H1 (cell line): ENCODE results near the gene AGRP. TPM values are rescaled to one million over a fixed set of nuclear protein-coding genes. Genes with fewer than 3 reads are reported as not detected.

Experiments
- CTCF ChIA-PET: fragments of 300-600 bp; sonication (Branson Sonifier 250); formaldehyde crosslinking; loops from one replicate; lab custom pipeline; 2021; ENCODE audit not compliant: partially characterized antibody; lab: Charles Lee
- POLR2A ChIA-PET: fragments of 300-600 bp; sonication (Branson Sonifier 250); formaldehyde crosslinking; loops from one replicate; lab custom pipeline; 2021; ENCODE audit warnings: inconsistent platforms; ENCODE audit not compliant: partially characterized antibody; lab: Charles Lee
- DNase-seq, 2 experiments: peaks; one replicate each; pipeline versions ENCODE4 v3.0.0 to v3.0.0-alpha.2; 2010 to 2022; ENCODE audit warnings: low spot score in 2 of 2, low read depth in 1 of 2, mixed read lengths in 1 of 2
- FAIRE-seq: peaks from 2 replicates; lab custom pipeline; 2011; peaks lifted over from hg19 to GRCh38; lab: Jason Lieb, UNC
- H2AFZ ChIP-seq: 2 replicates; pipeline ENCODE4 v1.8.1; 2012; ENCODE audit warnings: low read length, inconsistent platforms
- H2AK5ac ChIP-seq: 2 replicates; pipeline ENCODE4 v1.6.1; 2013; ENCODE audit warnings: low read depth, low read length
- H2BK120ac ChIP-seq: replicated peaks from 2 replicates; pipeline ENCODE3; 2013; ENCODE audit warnings: low read depth, low read length, inconsistent platforms
- H2BK12ac ChIP-seq: 2 replicates; pipeline ENCODE4 v1.6.1; 2013; ENCODE audit warnings: low read depth, low read length
- H2BK15ac ChIP-seq: 2 replicates; pipeline ENCODE4 v1.6.1; 2013; ENCODE audit warnings: low read length
- H2BK20ac ChIP-seq: 2 replicates; pipeline ENCODE4 v1.6.1; 2013; ENCODE audit warnings: low read length
- H2BK5ac ChIP-seq: 2 replicates; pipeline ENCODE4 v1.6.1; 2013; ENCODE audit warnings: low read depth, low read length
- H3K14ac ChIP-seq: 2 replicates; pipeline ENCODE4 v1.6.1; 2013; ENCODE audit warnings: inconsistent platforms; ENCODE audit not compliant: insufficient read length
- H3K18ac ChIP-seq: 2 replicates; pipeline ENCODE4 v1.6.1; 2013; ENCODE audit warnings: low read length; ENCODE audit errors: extremely low read depth
- H3K23ac ChIP-seq: 2 replicates; pipeline ENCODE4 v1.6.1; 2013; ENCODE audit warnings: inconsistent platforms; ENCODE audit not compliant: insufficient read length
- H3K23me2 ChIP-seq: 2 replicates; pipeline ENCODE4 v1.6.1; 2013; ENCODE audit warnings: low read depth, low read length
- H3K27ac ChIP-seq: 2 replicates; pipeline ENCODE4 v1.6.1; 2011; ENCODE audit warnings: low read depth, low read length, inconsistent platforms
- H3K27me3 ChIP-seq, 4 experiments: replicated peaks in 1 of 4; 1 replicate in 1 of 4; 2 replicates in 3 of 4; pipeline versions ENCODE4 v1.6.1 to v1.8.1; 2011 to 2013; ENCODE audit warnings: low read length in 3 of 4, mild to moderate bottlenecking in 3 of 4, inconsistent platforms in 2 of 4, mixed read lengths in 2 of 4, moderate library complexity in 1 of 4; ENCODE audit not compliant: control insufficient read depth in 3 of 4, insufficient read depth in 3 of 4; ENCODE audit errors: extremely low read depth in 1 of 4
- H3K36me3 ChIP-seq, 4 experiments: 2 replicates each; pipeline versions ENCODE4 v1.6.1 to v1.8.1; 2011 to 2013; ENCODE audit warnings: mild to moderate bottlenecking in 4 of 4, low read length in 3 of 4, moderate library complexity in 2 of 4, control low read depth in 1 of 4, inconsistent platforms in 1 of 4; ENCODE audit not compliant: insufficient read depth in 4 of 4, control insufficient read depth in 2 of 4
- H3K4ac ChIP-seq: replicated peaks from 2 replicates; pipeline ENCODE3; 2013; ENCODE audit warnings: low read length, low read depth, mixed read lengths, inconsistent platforms; ENCODE audit not compliant: insufficient read length
- H3K4me1 ChIP-seq, 4 experiments: replicated peaks in 1 of 4; 1 replicate in 1 of 4; 2 replicates in 3 of 4; pipeline versions ENCODE4 v1.6.1 to v1.8.1; 2011 to 2013; ENCODE audit warnings: low read length in 3 of 4, inconsistent platforms in 2 of 4, mixed read lengths in 1 of 4; ENCODE audit not compliant: insufficient read depth in 4 of 4, control insufficient read depth in 3 of 4
- H3K4me2 ChIP-seq, 2 experiments: 2 replicates each; pipeline versions ENCODE4 v1.6.1 to v1.8.1; 2011 to 2013; ENCODE audit warnings: low read depth in 2 of 2, low read length in 2 of 2, control low read depth in 1 of 2, inconsistent platforms in 1 of 2, mild to moderate bottlenecking in 1 of 2; ENCODE audit not compliant: insufficient read depth in 1 of 2
- H3K4me3 ChIP-seq, 4 experiments: fragments of 200-600, 300-600 bp in 1 of 4; sonication (generic), shearing (Covaris generic), sonication (Bioruptor Twin) in 1 of 4; 2 replicates each; pipeline versions ENCODE4 v1.5.1 to v1.8.1; 2011 to 2016; ENCODE audit warnings: low read length in 4 of 4, low read depth in 3 of 4, control low read depth in 2 of 4, inconsistent platforms in 2 of 4, mild to moderate bottlenecking in 2 of 4, mixed read lengths in 1 of 4, moderate library complexity in 1 of 4; ENCODE audit not compliant: insufficient read depth in 2 of 4; ENCODE audit errors: extremely low read depth in 1 of 4
- H3K56ac ChIP-seq: replicated peaks from 2 replicates; pipeline ENCODE3; 2013; ENCODE audit warnings: low read depth, mild to moderate bottlenecking, mixed read lengths, low read length, inconsistent platforms; ENCODE audit not compliant: insufficient read length
- H3K79me1 ChIP-seq: 2 replicates; pipeline ENCODE4 v1.6.1; 2013; ENCODE audit warnings: low read depth, low read length, control low read depth
- H3K79me2 ChIP-seq, 2 experiments: 2 replicates each; pipeline versions ENCODE4 v1.6.1 to v1.8.1; 2012 to 2013; ENCODE audit warnings: low read length in 2 of 2, mild to moderate bottlenecking in 2 of 2, inconsistent platforms in 1 of 2; ENCODE audit not compliant: insufficient read depth in 2 of 2, control insufficient read depth in 1 of 2
- H3K9ac ChIP-seq, 4 experiments: replicated peaks in 1 of 4; 1 replicate in 1 of 4; 2 replicates in 3 of 4; pipeline versions ENCODE4 v1.6.1 to v1.8.1; 2011 to 2013; ENCODE audit warnings: low read depth in 3 of 4, low read length in 3 of 4, control low read depth in 2 of 4, mild to moderate bottlenecking in 2 of 4, moderate library complexity in 2 of 4, inconsistent platforms in 1 of 4; ENCODE audit errors: extremely low read depth in 1 of 4
- H3K9me3 ChIP-seq, 2 experiments: 2 replicates each; pipeline versions ENCODE4 v1.6.1 to v1.8.1; 2012 to 2013; ENCODE audit warnings: mild to moderate bottlenecking in 2 of 2, moderate library complexity in 2 of 2, control low read depth in 1 of 2, inconsistent platforms in 1 of 2, low read depth in 1 of 2, low read length in 1 of 2, mixed read lengths in 1 of 2; ENCODE audit not compliant: insufficient read depth in 2 of 2
- H4K20me1 ChIP-seq, 2 experiments: replicated peaks in 1 of 2; 2 replicates each; pipeline versions ENCODE3 to v1.8.1; 2011 to 2013; ENCODE audit warnings: inconsistent platforms in 2 of 2, low read length in 2 of 2, mild to moderate bottlenecking in 1 of 2; ENCODE audit not compliant: insufficient read depth in 2 of 2, control insufficient read depth in 1 of 2
- H4K5ac ChIP-seq: 2 replicates; pipeline ENCODE4 v1.6.1; 2013; ENCODE audit warnings: low read length, low read depth, mixed read lengths, inconsistent platforms; ENCODE audit not compliant: insufficient read length
- H4K8ac ChIP-seq: 2 replicates; pipeline ENCODE4 v1.8.0; 2013; ENCODE audit warnings: mild to moderate bottlenecking, moderate library complexity, low read length, inconsistent platforms; ENCODE audit not compliant: insufficient read depth; ENCODE audit errors: extremely low read depth
- H4K91ac ChIP-seq: replicated peaks from 2 replicates; pipeline ENCODE3; 2013; ENCODE audit warnings: low read length, mixed read lengths, inconsistent platforms; ENCODE audit not compliant: insufficient read length
- BCL11A ChIP-seq, 2 experiments: IDR thresholded peaks; one replicate each; pipeline ENCODE4 v1.6.1; 2011; ENCODE audit warnings: low read depth in 2 of 2, low read length in 2 of 2, mild to moderate bottlenecking in 2 of 2
- CBX8 ChIP-seq: fragments of 300-800, 300-1000 bp; sonication (generic); IDR thresholded peaks from 2 replicates; pipeline ENCODE4 v1.7.1; 2016; ENCODE audit warnings: low read depth, low read length, borderline replicate concordance
- CTBP2 ChIP-seq: IDR thresholded peaks from 2 replicates; pipeline ENCODE4 v1.7.0; 2011; ENCODE audit warnings: borderline replicate concordance, mild to moderate bottlenecking, moderate library complexity, mixed read lengths, low read length; ENCODE audit not compliant: insufficient read depth, insufficient read length
- CTCF ChIP-seq, 3 experiments: IDR thresholded peaks; 1 replicate in 2 of 3; 2 replicates in 1 of 3; pipeline versions ENCODE4 v1.5.1 to v1.6.1; 2011; ENCODE audit warnings: low read length in 3 of 3, mild to moderate bottlenecking in 3 of 3, inconsistent platforms in 2 of 3, low read depth in 1 of 3, moderate library complexity in 1 of 3; ENCODE audit not compliant: insufficient read depth in 1 of 3; ENCODE audit errors: control extremely low read depth in 1 of 3
- HDAC2 ChIP-seq, 2 experiments: fragments of 300-600 bp in 1 of 2; sonication (generic) in 1 of 2; IDR thresholded peaks; 2 replicates each; pipeline ENCODE4 v1.6.1; 2011 to 2012; ENCODE audit warnings: low read depth in 2 of 2, low read length in 2 of 2, mild to moderate bottlenecking in 2 of 2, moderate library complexity in 2 of 2, borderline replicate concordance in 1 of 2, inconsistent platforms in 1 of 2
- JUND ChIP-seq: IDR thresholded peaks from 2 replicates; pipeline ENCODE4 v1.6.1; 2011; ENCODE audit warnings: mild to moderate bottlenecking, improper control_type of control experiment, low read length
- SIN3A ChIP-seq, 2 experiments: IDR thresholded peaks in 1 of 2; conservative IDR thresholded peaks in 1 of 2; 2 replicates each; pipeline ENCODE4 v1.6.1; 2011 to 2012; ENCODE audit warnings: low read length in 2 of 2, improper control_type of control experiment in 1 of 2, low read depth in 1 of 2, mild to moderate bottlenecking in 1 of 2
- TEAD4 ChIP-seq: IDR thresholded peaks from 2 replicates; pipeline ENCODE4 v1.6.1; 2012; ENCODE audit warnings: low read depth, low read length, inconsistent platforms, mixed read lengths
- YY1 ChIP-seq: IDR thresholded peaks from 2 replicates; pipeline ENCODE4 v1.6.1; 2011; ENCODE audit warnings: low read depth, mild to moderate bottlenecking, low read length
- whole genome bisulfite sequencing, 2 experiments: shearing (Covaris generic) in 1 of 2; methylation state at CpG; one replicate each; pipeline versions ENCODE4 v1.1.6 to v1.1.7; 2013 to 2015; ENCODE audit warnings: low lambda C conversion rate in 2 of 2, mixed read lengths in 2 of 2, inconsistent platforms in 1 of 2, low coverage in 1 of 2, missing lambda C conversion rate in 1 of 2; ENCODE audit not compliant: insufficient replicate concordance in 2 of 2, insufficient coverage in 1 of 2, insufficient read length in 1 of 2; ENCODE audit errors: extremely low coverage in 1 of 2, missing lambda C conversion rate in 1 of 2; 5-methylcytosine and 5-hydroxymethylcytosine counted together
- polyA plus RNA-seq, 7 experiments: library from polyadenylated mRNA; depleted of rRNA in 3 of 7; stranded (reverse) in 5 of 7; unstranded in 2 of 7; fragments of >200 nt in 5 of 7; fragments of 200-250 nt in 2 of 7; gene quantifications; 1 replicate in 5 of 7; 2 replicates in 1 of 7; 4 replicates in 1 of 7; pipeline versions ENCODE4 v1.2.1 to v1.2.3, GENCODE V29; 2011 to 2013; ENCODE audit warnings: missing spikeins in 2 of 7, mixed read lengths in 2 of 7
- total RNA-seq: library from RNA; stranded (reverse); fragmentation: NEBNext Ultra II Directional; extraction: Animal tissue kit (Norgen Biotek cat#: 25700); gene quantifications from 2 replicates; pipeline ENCODE4 v1.2.1, GENCODE V29; 2021

Gene AGRP
- total and polyA plus RNA-seq, 2 of the 8 experiments (the other 6 are each of a cell fraction or from before 2014, with no cell fraction given), result not detected

- Histone ChIP-seq H2BK12ac (no peak overlapping the region), H3K27me3 (no peaks in the 10 kb centered on the region), H3K14ac (no peak overlapping the region), H2AK5ac (no peak overlapping the region), H4K8ac (no peak overlapping the region; the same call in 1 of the 2 replicates), H3K18ac (no peak overlapping the region), H2BK120ac (no peak overlapping the region), H4K91ac (no peak overlapping the region), H3K23ac (no peak overlapping the region), H3K23me2 (no peaks in the 10 kb centered on the region), H3K4me2 (no peak overlapping the region), H3K4me3 (no peak overlapping the region), H3K79me1 (peaks cover 2% of the 10 kb centered on the region), H2BK15ac (no peak overlapping the region), H4K5ac (no peak overlapping the region), H3K56ac (no peak overlapping the region), H3K36me3 (no peaks in the 10 kb centered on the region), H3K4me1 (peaks cover 0 to 5% (median 2%) of the 10 kb centered on the region in 4 experiments; a peak in 4 of 7 replicates), H2AFZ (no peak overlapping the region), H3K4ac (no peak overlapping the region), H2BK5ac (no peak overlapping the region), H3K79me2 (peaks cover 0 to 11% of the 10 kb centered on the region in 2 experiments; a peak in 1 of 4 replicates), H3K9me3 (no peaks in the 10 kb centered on the region), H3K27ac (no peak overlapping the region), H3K9ac (no peak overlapping the region), H2BK20ac (no peak overlapping the region), H4K20me1 (peaks cover 14 to 21% of the 10 kb centered on the region in 2 experiments)
- FAIRE-seq, result no peak
- POLR2A ChIA-PET, result no interaction called here
- DNase-seq, result no peak
- TF ChIP-seq YY1 (no peak), BCL11A (IDR thresholded peaks at IDR 0.05; ENCODE audit: low read depth in 2 of 2, low read length in 2 of 2) (no peak), JUND (no peak), TEAD4 (no peak), SIN3A (conservative IDR thresholded peaks at IDR 0.05 in 1 of 2, IDR thresholded peaks at IDR 0.05 in 1 of 2; ENCODE audit: low read depth in 1 of 2, low read length in 2 of 2) (no peak), CBX8 (no peak), HDAC2 (IDR thresholded peaks at IDR 0.05; ENCODE audit: borderline replicate concordance in 1 of 2, low read depth in 2 of 2, low read length in 2 of 2) (no peak), CTCF (IDR thresholded peaks at IDR 0.05; ENCODE audit: control extremely low read depth in 1 of 3, insufficient read depth in 1 of 3, low read depth in 1 of 3, low read length in 3 of 3) (no peak), CTBP2 (no peak)
- 91% methylated on average over 4 of the region's 4 CpGs; no CpG with 5 or more reads in 1 of the 2 experiments for WGBS, 2 experiments
- CTCF ChIA-PET, result interaction anchor here (0.6 to 28.6 kb wide), 12 partner anchors 20 to 203 kb away, joined by 3 to 683 read pairs (median 4); partner anchors contain the start of genes CARMIL2, HSD11B2 and ZDHHC1
Observed at GRCh38 chr16:67463691-67464090, 19.7 kb downstream of the AGRP start.
